SK-N-SH treated with all-trans-retinoic acid at 6 μM for 48 hours (cell line): ENCODE measurements around the gene KRT75.
A peak's percentile ranks its signal among the peaks of the same experiment; 100 is the strongest.

Experiments used
- ATAC-seq: fragments of 200-7000 bp; cut with Tn5 transposase; 3 replicates; pipeline ENCODE4 v1.9.1; 2020; ENCODE audit warnings: mild to moderate bottlenecking, moderate library complexity
- ARNTL ChIP-seq: fragments of 450-650 bp; formaldehyde crosslinking; IDR thresholded peaks from 2 replicates; pipeline ENCODE4 v1.5.0; 2020; ENCODE audit warnings: low read depth, mild to moderate bottlenecking, moderate library complexity, borderline replicate concordance
- BACH2 ChIP-seq: fragments of 250-450 bp; sonication (Bioruptor Pico); IDR thresholded peaks from 2 replicates; pipeline ENCODE4 v1.9.0; 2021; ENCODE audit warnings: mild to moderate bottlenecking, borderline replicate concordance
- CREB5 ChIP-seq: fragments of 250-450 bp; sonication (Bioruptor Pico); IDR thresholded peaks from 2 replicates; pipeline ENCODE4 v1.5.1; 2020; ENCODE audit warnings: low read depth, mild to moderate bottlenecking, moderate library complexity
- CSDC2 ChIP-seq: fragments of 250-450 bp; sonication (Bioruptor Pico); IDR thresholded peaks from 2 replicates; pipeline ENCODE4 v1.5.0; 2020; ENCODE audit warnings: mild to moderate bottlenecking, moderate library complexity
- CSRNP3 ChIP-seq: fragments of 250-450 bp; sonication (Bioruptor Pico); IDR thresholded peaks from 2 replicates; pipeline ENCODE4 v1.5.1; 2021; ENCODE audit warnings: mild to moderate bottlenecking, moderate library complexity
- ESRRG ChIP-seq: fragments of 250-450 bp; sonication (Bioruptor Pico); IDR thresholded peaks from 2 replicates; pipeline ENCODE4 v1.6.1; 2021; ENCODE audit warnings: mild to moderate bottlenecking
- GLIS3 ChIP-seq: fragments of 250-450 bp; sonication (Bioruptor Pico); IDR thresholded peaks from 2 replicates; pipeline ENCODE4 v1.5.0; 2020; ENCODE audit warnings: mild to moderate bottlenecking, moderate library complexity
- ISL1 ChIP-seq: fragments of 250-450 bp; sonication (Bioruptor Pico); IDR thresholded peaks from 2 replicates; pipeline ENCODE4 v2.1.2; 2022; ENCODE audit warnings: mild to moderate bottlenecking, moderate library complexity
- OSR1 ChIP-seq: fragments of 250-450 bp; sonication (Bioruptor Pico); IDR thresholded peaks from 2 replicates; pipeline ENCODE4 v1.8.0; 2022; ENCODE audit warnings: moderate library complexity, mild to moderate bottlenecking, inconsistent platforms
- PATZ1 ChIP-seq: fragments of 250-450 bp; sonication (Bioruptor Pico); IDR thresholded peaks from 2 replicates; pipeline ENCODE4 v1.8.0; 2020; ENCODE audit warnings: mild to moderate bottlenecking, moderate library complexity, borderline replicate concordance
- PPARA ChIP-seq: fragments of 250-450 bp; sonication (Bioruptor Pico); IDR thresholded peaks from 2 replicates; pipeline ENCODE4 v1.5.0; 2020; ENCODE audit warnings: mild to moderate bottlenecking, borderline replicate concordance
- TCF4 ChIP-seq: fragments of 250-450 bp; sonication (Bioruptor Pico); IDR thresholded peaks from 2 replicates; pipeline ENCODE4 v1.8.0; 2021; ENCODE audit warnings: mild to moderate bottlenecking, moderate library complexity, borderline replicate concordance
- TOX ChIP-seq: fragments of 250-450 bp; sonication (Bioruptor Pico); IDR thresholded peaks from 2 replicates; pipeline ENCODE4 v1.8.0; 2021; ENCODE audit warnings: mild to moderate bottlenecking, moderate library complexity, borderline replicate concordance
- TSHZ2 ChIP-seq: fragments of 250-450 bp; sonication (Bioruptor Pico); IDR thresholded peaks from 2 replicates; pipeline ENCODE4 v1.5.0; 2020; ENCODE audit warnings: mild to moderate bottlenecking, moderate library complexity
- ZC3H10 ChIP-seq: fragments of 250-450 bp; sonication (Bioruptor Pico); IDR thresholded peaks from 2 replicates; pipeline ENCODE4 v1.5.1; 2021; ENCODE audit warnings: mild to moderate bottlenecking, moderate library complexity
- ZFP3 ChIP-seq: fragments of 250-450 bp; sonication (Bioruptor Pico); IDR thresholded peaks from 2 replicates; pipeline ENCODE4 v1.5.0; 2020; ENCODE audit warnings: mild to moderate bottlenecking, moderate library complexity
- ZFP30 ChIP-seq: fragments of 450-650 bp; formaldehyde crosslinking; IDR thresholded peaks from 2 replicates; pipeline ENCODE4 v1.5.0; 2022; ENCODE audit warnings: mild to moderate bottlenecking, moderate library complexity
- ZNF565 ChIP-seq: fragments of 450-650 bp; formaldehyde crosslinking; conservative IDR thresholded peaks from 2 replicates; pipeline ENCODE4 v1.5.0; 2020; ENCODE audit warnings: low read depth, mild to moderate bottlenecking, moderate library complexity
- ZNF70 ChIP-seq: fragments of 450-650 bp; formaldehyde crosslinking; IDR thresholded peaks from 2 replicates; pipeline ENCODE4 v1.5.0; 2020; ENCODE audit warnings: mild to moderate bottlenecking, moderate library complexity

The KRT75 gene

GRCh38 chr12:52394836-52395405 is 39.2 kb downstream of the KRT75 start:
- no peak for ATAC-seq
- no peak for TF ChIP-seq ZC3H10 (CRISPR knock-in tag)
- no peak for TF ChIP-seq ISL1 (CRISPR knock-in tag)
- TF ChIP-seq CSRNP3 (CRISPR knock-in tag), result no peak
- no peak for TF ChIP-seq BACH2 (CRISPR knock-in tag)
- TF ChIP-seq PPARA (CRISPR knock-in tag), result no peak
- TF ChIP-seq TSHZ2 (CRISPR knock-in tag), result no peak
- TF ChIP-seq CSDC2 (CRISPR knock-in tag), result no peak
- TF ChIP-seq TOX, result no peak
- no peak for TF ChIP-seq ZNF70 (CRISPR knock-in tag)

GRCh38 chr12:52392465-52393007 is 41.6 kb downstream of the KRT75 start:
- ATAC-seq, result no peak
- TF ChIP-seq PATZ1, result no peak
- no peak for TF ChIP-seq ZNF565 (CRISPR knock-in tag)
- TF ChIP-seq CREB5 (CRISPR knock-in tag), result no peak
- no peak for TF ChIP-seq ZNF70 (CRISPR knock-in tag)

GRCh38 chr12:52391618-52392002 is 42.6 kb downstream of the KRT75 start:
- no peak for TF ChIP-seq CSDC2 (CRISPR knock-in tag)
- no peak for TF ChIP-seq CSRNP3 (CRISPR knock-in tag)
- no peak for TF ChIP-seq TCF4 (CRISPR knock-in tag)
- TF ChIP-seq ESRRG, result no peak
- no peak for TF ChIP-seq TSHZ2 (CRISPR knock-in tag)
- no peak for TF ChIP-seq ZC3H10 (CRISPR knock-in tag)
- TF ChIP-seq PPARA (CRISPR knock-in tag), result no peak
- no peak for TF ChIP-seq ZNF70 (CRISPR knock-in tag)
- no peak for TF ChIP-seq OSR1
- TF ChIP-seq ZNF565 (CRISPR knock-in tag), result no peak
- TF ChIP-seq ZFP30 (CRISPR knock-in tag), result no peak
- TF ChIP-seq GLIS3 (CRISPR knock-in tag), result no peak
- no peak for TF ChIP-seq ARNTL (CRISPR knock-in tag)
- TF ChIP-seq ZFP3 (CRISPR knock-in tag), result no peak
- no peak for TF ChIP-seq BACH2 (CRISPR knock-in tag)
- no peak for TF ChIP-seq CREB5 (CRISPR knock-in tag)
- peak; percentile 45 for ATAC-seq
